H1 (cell line): Measurements from ENCODE around the gene UBE2M. TPM values are rescaled to one million over a fixed set of nuclear protein-coding genes. Genes with fewer than 3 reads are reported as not detected.

Experiments used
- ATF3 ChIP-seq: IDR thresholded peaks from 2 replicates; pipeline ENCODE4 v1.6.1; 2011; ENCODE audit warnings: low read depth, mild to moderate bottlenecking, low read length; ENCODE audit not compliant: insufficient read depth
- BRCA1 ChIP-seq: IDR thresholded peaks from 2 replicates; pipeline ENCODE4 v1.6.1; 2012; ENCODE audit warnings: low read depth, low read length, improper control_type of control experiment
- CBX5 ChIP-seq: fragments of 300-800, 300-1000 bp; sonication (generic); IDR thresholded peaks from 2 replicates; pipeline ENCODE4 v1.7.1; 2016; ENCODE audit warnings: antibody characterized with exemption, low read length, low read depth
- CEBPB ChIP-seq: IDR thresholded peaks from 2 replicates; pipeline ENCODE4 v1.6.1; 2012; ENCODE audit warnings: low read depth, low read length
- CHD2 ChIP-seq: IDR thresholded peaks from 2 replicates; pipeline ENCODE4 v1.6.1; 2012; ENCODE audit warnings: low read length, improper control_type of control experiment
- CTCF ChIP-seq, 3 experiments: IDR thresholded peaks; 1 replicate in 2 of 3; 2 replicates in 1 of 3; pipeline versions ENCODE4 v1.5.1 to v1.6.1; 2011; ENCODE audit warnings: low read length in 3 of 3, mild to moderate bottlenecking in 3 of 3, inconsistent platforms in 2 of 3, low read depth in 1 of 3, moderate library complexity in 1 of 3; ENCODE audit not compliant: insufficient read depth in 1 of 3; ENCODE audit errors: control extremely low read depth in 1 of 3
- E2F6 ChIP-seq: IDR thresholded peaks from 2 replicates; pipeline ENCODE4 v1.6.1; 2012; ENCODE audit warnings: inconsistent platforms
- NANOG ChIP-seq: IDR thresholded peaks from 2 replicates; pipeline ENCODE4 v1.6.1; 2011; ENCODE audit warnings: low read length, low read depth, mild to moderate bottlenecking, inconsistent platforms; ENCODE audit not compliant: insufficient read depth, poor library complexity, severe bottlenecking
- POU5F1 ChIP-seq: IDR thresholded peaks from 2 replicates; pipeline ENCODE4 v1.6.1; 2011; ENCODE audit warnings: low read depth, mild to moderate bottlenecking, low read length, moderate library complexity
- RAD21 ChIP-seq, 2 experiments: IDR thresholded peaks in 1 of 2; conservative IDR thresholded peaks in 1 of 2; 2 replicates each; pipeline ENCODE4 v1.6.1; 2011; ENCODE audit warnings: low read depth in 2 of 2, low read length in 2 of 2, improper control_type of control experiment in 1 of 2, inconsistent platforms in 1 of 2, mild to moderate bottlenecking in 1 of 2, moderate library complexity in 1 of 2
- RNF2 ChIP-seq: fragments of 200-900, 300-1000 bp; sonication (generic); IDR thresholded peaks from 2 replicates; pipeline ENCODE4 v1.7.1; 2016; ENCODE audit warnings: borderline replicate concordance, low read depth, mild to moderate bottlenecking, antibody characterized with exemption, low read length; ENCODE audit not compliant: poor library complexity, severe bottlenecking; ENCODE audit errors: missing control alignments
- SIN3A ChIP-seq, 2 experiments: IDR thresholded peaks in 1 of 2; conservative IDR thresholded peaks in 1 of 2; 2 replicates each; pipeline ENCODE4 v1.6.1; 2011 to 2012; ENCODE audit warnings: low read length in 2 of 2, improper control_type of control experiment in 1 of 2, low read depth in 1 of 2, mild to moderate bottlenecking in 1 of 2
- TAF1 ChIP-seq: IDR thresholded peaks from 2 replicates; pipeline ENCODE4 v1.6.1; 2011; ENCODE audit warnings: mild to moderate bottlenecking, low read depth, low read length
- TAF7 ChIP-seq: optimal IDR thresholded peaks from 2 replicates; pipeline ENCODE3; 2011; ENCODE audit warnings: low read depth, mild to moderate bottlenecking, inconsistent platforms, low read length, moderate library complexity, borderline replicate concordance
- TCF12 ChIP-seq: IDR thresholded peaks from 2 replicates; pipeline ENCODE4 v1.6.1; 2011; ENCODE audit warnings: low read depth, mild to moderate bottlenecking, low read length
- YY1 ChIP-seq: IDR thresholded peaks from 2 replicates; pipeline ENCODE4 v1.6.1; 2011; ENCODE audit warnings: low read depth, mild to moderate bottlenecking, low read length
- polyA plus RNA-seq, 7 experiments: library from polyadenylated mRNA; depleted of rRNA in 3 of 7; stranded (reverse) in 5 of 7; unstranded in 2 of 7; fragments of >200 nt in 5 of 7; fragments of 200-250 nt in 2 of 7; gene quantifications; 1 replicate in 5 of 7; 2 replicates in 1 of 7; 4 replicates in 1 of 7; pipeline versions ENCODE4 v1.2.1 to v1.2.3, GENCODE V29; 2011 to 2013; ENCODE audit warnings: missing spikeins in 2 of 7, mixed read lengths in 2 of 7
- total RNA-seq: library from RNA; stranded (reverse); fragmentation: NEBNext Ultra II Directional; extraction: Animal tissue kit (Norgen Biotek cat#: 25700); gene quantifications from 2 replicates; pipeline ENCODE4 v1.2.1, GENCODE V29; 2021

Gene UBE2M
- total and polyA plus RNA-seq, 2 of the 8 experiments (the other 6 are each of a cell fraction or from before 2014, with no cell fraction given), result 93.8 to 114 TPM

GRCh38 chr19:58581227-58582141 lies 23.1 kb upstream of the UBE2M start (continued):
- TF ChIP-seq SIN3A (conservative IDR thresholded peaks at IDR 0.05 in 1 of 2, IDR thresholded peaks at IDR 0.05 in 1 of 2; ENCODE audit: low read depth in 1 of 2, low read length in 2 of 2), result peak in 1 of 2 experiments; percentile 64; a peak in 2 of 4 replicates
- 0 out of 2 replicates have a peak, but pooled peaks have one; percentile 55 for TF ChIP-seq POU5F1
- TF ChIP-seq NANOG, result peak; percentile 28
- TF ChIP-seq YY1, result peak; percentile 58; the same call in 1 of the 2 replicates
- TF ChIP-seq E2F6, result peak; percentile 57; the same call in 1 of the 2 replicates
- TF ChIP-seq CHD2, result peak; percentile 50; the same call in 1 of the 2 replicates
- TF ChIP-seq ATF3, result peak; percentile 42; the same call in 1 of the 2 replicates
- peak; percentile 99 to 100 (median 99) for TF ChIP-seq CTCF (IDR thresholded peaks at IDR 0.05; ENCODE audit: control extremely low read depth in 1 of 3, insufficient read depth in 1 of 3, low read depth in 1 of 3, low read length in 3 of 3)
- TF ChIP-seq CBX5, result no peak
- TF ChIP-seq CEBPB, result peak; percentile 14; the same call in 1 of the 2 replicates
- TF ChIP-seq TAF1, result peak; percentile 43; the same call in 1 of the 2 replicates
- peak; percentile 45; the same call in 1 of the 2 replicates for TF ChIP-seq BRCA1
- 0 out of 2 replicates have a peak, but pooled peaks have one; percentile 74 for TF ChIP-seq TCF12
- no peak for TF ChIP-seq RNF2
- TF ChIP-seq RAD21 (IDR thresholded peaks at IDR 0.05 in 1 of 2, conservative IDR thresholded peaks at IDR 0.05 in 1 of 2; ENCODE audit: low read depth in 2 of 2, low read length in 2 of 2), result peak; percentile 90 to 93
- peak; percentile 83 for TF ChIP-seq TAF7
